ENCODE measurements around the gene ZYG11B. TPM values are rescaled to one million over a fixed set of nuclear protein-coding genes. Genes with fewer than 3 reads are reported as not detected.

ZYG11B gene
- total and polyA plus RNA-seq, 9 of the 15 experiments (the other 6 are each of a cell fraction or from before 2014, with no cell fraction given) = 4.9 to 22.2 (median 12.2) TPM

GRCh38 chr1:52842643-52843310 is 116.5 kb downstream of the ZYG11B start, which contains the start of gene ZYG11A (continued):
- TF ChIP-seq BCLAF1 (IDR thresholded peaks at IDR 0.05; ENCODE audit: borderline replicate concordance in 1 of 2, control insufficient read depth in 1 of 2, low read depth in 2 of 2, low read length in 1 of 2) (peak in 1 of 2 experiments; percentile 80; a peak in 1 of 4 replicates), PHB (CRISPR knock-in tag; IDR thresholded peaks at IDR 0.05) (no peak), SRSF7 (optimal IDR thresholded peaks at IDR 0.05; ENCODE audit: low read depth, low read length) (no peak), SMARCE1 (IDR thresholded peaks at IDR 0.05) (no peak), KDM4B (IDR thresholded peaks at IDR 0.05; ENCODE audit: borderline replicate concordance in 2 of 2, low read depth in 1 of 2) (peak in 1 of 2 experiments; percentile 6; a peak in 1 of 4 replicates), CTCF (IDR thresholded peaks at IDR 0.05 in 2 of 3, conservative IDR thresholded peaks at IDR 0.05 in 1 of 3; ENCODE audit: insufficient read depth in 2 of 3, low read depth in 1 of 3, low read length in 3 of 3) (peak; percentile 51 to 67 (median 63); a peak in 4 of 6 replicates), CHCHD3 (CRISPR knock-in tag; IDR thresholded peaks at IDR 0.05) (no peak; the same call in 1 of the 2 replicates)

All from K562 (cell line).